ENCODE measurements around the gene PACS1.

GRCh38 chr11:66275984-66276612 is 206.0 kb downstream of the PACS1 start:
- TF ChIP-seq TAF1 (IDR thresholded peaks at IDR 0.05; ENCODE audit: low read depth, low read length) (no peak), POLR2A (IDR thresholded peaks at IDR 0.05; ENCODE audit: low read depth, low read length) (no peak), POLR2AphosphoS5 (IDR thresholded peaks at IDR 0.05; ENCODE audit: low read depth, low read length) (no peak), PAX5 (IDR thresholded peaks at IDR 0.05; ENCODE audit: insufficient read depth, low read length, severe bottlenecking) (no peak)

Data from GM12891 (cell line).